Lung (tissue), 12 donors: ENCODE measurements around the gene ABCA1. TPM values are rescaled to one million over a fixed set of nuclear protein-coding genes. Genes with fewer than 3 reads are reported as not detected.

Experiments
- ATAC-seq: fragments of 200-7000 bp; cut with Tn5 transposase; one replicate; pipeline ENCODE4 v1.9.1; 2020; ENCODE audit warnings: moderate number of reproducible peaks; ENCODE audit not compliant: insufficient read depth, low FRiP score
- DNase-seq, 3 donors: peaks; one replicate each; pipeline ENCODE4 v3.0.0-alpha.2; 2013 to 2017
- H3K27ac ChIP-seq, 2 donors: one replicate each; pipeline ENCODE4 v1.5.1; 2013; ENCODE audit warnings: mild to moderate bottlenecking in 2 of 2, moderate library complexity in 2 of 2, control low read depth in 1 of 2, inconsistent platforms in 1 of 2, low read depth in 1 of 2, low read length in 1 of 2
- H3K27me3 ChIP-seq, 3 donors: one replicate each; pipeline ENCODE4 v1.5.1; 2013; ENCODE audit warnings: low read length in 2 of 3; ENCODE audit not compliant: control insufficient read depth in 3 of 3, insufficient read depth in 3 of 3
- H3K36me3 ChIP-seq, 4 donors: one replicate each; pipeline ENCODE4 v1.5.1; 2013; ENCODE audit warnings: low read length in 4 of 4, mild to moderate bottlenecking in 1 of 4, moderate library complexity in 1 of 4; ENCODE audit not compliant: control insufficient read depth in 4 of 4, insufficient read depth in 4 of 4
- H3K4me1 ChIP-seq, 5 donors: one replicate each; pipeline ENCODE4 v1.5.1; 2013; ENCODE audit warnings: low read length in 5 of 5, mild to moderate bottlenecking in 2 of 5, moderate library complexity in 1 of 5; ENCODE audit not compliant: control insufficient read depth in 5 of 5, insufficient read depth in 5 of 5
- H3K4me3 ChIP-seq: one replicate; pipeline ENCODE4 v1.5.1; 2013; ENCODE audit warnings: mild to moderate bottlenecking, control low read depth, moderate library complexity
- H3K9ac ChIP-seq, 2 donors: one replicate each; pipeline ENCODE4 v1.5.1; 2013; ENCODE audit warnings: low read length in 2 of 2, control low read depth in 1 of 2; ENCODE audit not compliant: insufficient read depth in 1 of 2
- H3K9me3 ChIP-seq, 4 donors: one replicate each; pipeline ENCODE4 v1.5.1; 2013; ENCODE audit warnings: low read length in 3 of 4, mild to moderate bottlenecking in 1 of 4, moderate library complexity in 1 of 4; ENCODE audit not compliant: control insufficient read depth in 4 of 4, insufficient read depth in 3 of 4
- CTCF ChIP-seq: IDR thresholded peaks from 2 replicates; pipeline ENCODE4 v1.5.1; 2012; ENCODE audit warnings: mild to moderate bottlenecking; ENCODE audit errors: control extremely low read depth, extremely low read depth
- WGBS, 2 donors: extraction: QIAGEN DNeasy Blood & Tissue Kit; methylation state at CpG; one replicate each; pipeline ENCODE4 v1.1.7; 2013; 5-methylcytosine and 5-hydroxymethylcytosine counted together
- polyA plus RNA-seq, 2 donors: library from polyadenylated mRNA; stranded (reverse); fragments of 200-250 nt; gene quantifications; one replicate each; pipeline ENCODE4 v1.2.1, GENCODE V29; 2013
- total RNA-seq, 2 donors: library from RNA; depleted of rRNA in 1 of 2; stranded (reverse); fragments of >200 nt in 1 of 2; gene quantifications; one replicate each; pipeline ENCODE4 v1.2.1, GENCODE V29; 2014 to 2021
- donor health status: control.
- donor health status: control.
- donor health status: Bipolar disorder and iron deficiency.
- donor health status: healthy.
- donor health status: DM: yes; HTN: yes; CAD: no.

Gene ABCA1
- total and polyA plus RNA-seq, 4 donors = 5.4 to 140 (median 16.8) TPM

DNA sequence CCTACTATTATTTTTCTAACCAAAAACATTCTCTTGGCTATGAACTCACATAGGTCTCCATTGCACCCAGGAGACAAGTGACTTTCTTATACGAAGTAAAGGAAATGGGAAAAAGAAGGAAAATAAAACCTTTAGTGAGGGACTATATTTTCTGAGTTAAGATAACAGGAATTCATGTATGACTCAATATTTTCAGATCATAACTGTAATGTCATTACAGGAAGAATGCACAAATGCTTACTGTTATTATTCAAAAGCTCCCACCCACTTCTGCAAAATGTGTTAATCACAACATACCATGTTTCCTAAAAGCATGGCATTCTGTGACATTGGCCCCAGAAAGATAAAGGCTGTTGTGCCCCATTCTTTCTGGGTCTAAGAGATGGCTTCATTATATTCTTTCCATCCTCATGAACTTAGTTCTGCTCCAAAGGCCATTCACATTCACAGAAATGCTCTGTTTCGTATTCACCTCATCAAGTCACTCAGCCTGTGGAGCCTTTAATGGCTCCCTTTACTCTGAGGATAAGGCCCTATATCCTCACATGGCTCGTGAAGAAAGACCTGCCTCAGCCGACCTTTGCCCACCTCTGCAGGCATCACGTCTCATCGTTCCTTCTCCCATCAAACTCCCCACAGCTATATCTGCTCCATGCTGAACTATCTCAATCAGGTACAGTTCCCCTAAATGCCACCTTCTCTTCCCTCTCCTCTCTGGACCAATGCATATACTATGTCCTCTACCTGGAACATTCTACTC, 77.0 kb downstream of the ABCA1 start:
- Histone ChIP-seq H3K27ac (no peak overlapping the region), H3K9me3 (no peaks in the 10 kb centered on the region), H3K4me3 (no peak overlapping the region), H3K9ac (no peak overlapping the region), H3K27me3 (no peaks in the 10 kb centered on the region), H3K4me1 (peaks cover 0 to 2% (median under 1%) of the 10 kb centered on the region in 5 donors), H3K36me3 (peaks cover 1 to 8% (median 6%) of the 10 kb centered on the region in 4 donors)
- DNase-seq (no peak), ATAC-seq (no peak)
- TF ChIP-seq CTCF = no peak
- WGBS, 2 donors = 83 to 86% methylated on average over 6 of the region's 6 CpGs

GRCh38 chr9:104849023-104849422, 78.9 kb downstream of the ABCA1 start:
- no peak overlapping the region for H3K4me3 ChIP-seq
- no peaks in the 10 kb centered on the region for H3K4me1 ChIP-seq
- H3K27me3 ChIP-seq = no peaks in the 10 kb centered on the region
- no peak overlapping the region for H3K27ac ChIP-seq
- DNase-seq = no peak
- TF ChIP-seq CTCF = no peak
- H3K9me3 ChIP-seq = no peaks in the 10 kb centered on the region
- H3K9ac ChIP-seq = no peak overlapping the region
- peaks cover 1 to 8% (median 6%) of the 10 kb centered on the region in 4 donors for H3K36me3 ChIP-seq
- ATAC-seq = no peak

DNA sequence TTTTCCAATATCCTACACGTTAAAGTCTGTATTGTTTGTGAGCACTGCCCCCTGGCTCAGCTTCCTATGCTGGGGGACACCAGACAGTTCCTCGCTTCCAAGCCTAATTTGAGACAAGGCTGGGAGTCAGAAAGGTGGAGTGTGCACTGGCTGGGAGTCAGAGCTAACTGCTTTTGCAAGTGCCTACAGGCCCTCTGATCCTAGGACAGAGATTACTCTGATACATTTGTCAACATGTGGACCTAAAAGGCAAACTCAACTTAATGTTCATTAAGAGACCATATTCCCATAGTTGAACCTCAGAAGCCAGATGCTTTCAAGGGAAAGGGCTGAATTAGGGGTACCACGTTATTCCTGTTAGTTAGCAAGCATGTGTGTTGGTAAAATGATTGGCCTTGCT, 83.2 kb downstream of the ABCA1 start:
- H3K27ac ChIP-seq = no peak overlapping the region
- 83 to 92% methylated on average over 3 of the region's 3 CpGs for WGBS, 2 donors
- no peak overlapping the region for H3K9ac ChIP-seq
- no peak for TF ChIP-seq CTCF
- DNase-seq = no peak
- H3K27me3 ChIP-seq = no peaks in the 10 kb centered on the region
- no peak overlapping the region for H3K4me3 ChIP-seq
- peaks cover 3 to 7% (median 6%) of the 10 kb centered on the region in 4 donors for H3K36me3 ChIP-seq
- H3K4me1 ChIP-seq = no peaks in the 10 kb centered on the region
- no peak for ATAC-seq
- no peaks in the 10 kb centered on the region for H3K9me3 ChIP-seq
